ENCODE data around the gene DQX1. TPM values are rescaled to one million over a fixed set of nuclear protein-coding genes. Genes with fewer than 3 reads are reported as not detected.
A peak's percentile ranks its signal among the peaks of the same experiment; 100 is the strongest.

The DQX1 gene, protein sequence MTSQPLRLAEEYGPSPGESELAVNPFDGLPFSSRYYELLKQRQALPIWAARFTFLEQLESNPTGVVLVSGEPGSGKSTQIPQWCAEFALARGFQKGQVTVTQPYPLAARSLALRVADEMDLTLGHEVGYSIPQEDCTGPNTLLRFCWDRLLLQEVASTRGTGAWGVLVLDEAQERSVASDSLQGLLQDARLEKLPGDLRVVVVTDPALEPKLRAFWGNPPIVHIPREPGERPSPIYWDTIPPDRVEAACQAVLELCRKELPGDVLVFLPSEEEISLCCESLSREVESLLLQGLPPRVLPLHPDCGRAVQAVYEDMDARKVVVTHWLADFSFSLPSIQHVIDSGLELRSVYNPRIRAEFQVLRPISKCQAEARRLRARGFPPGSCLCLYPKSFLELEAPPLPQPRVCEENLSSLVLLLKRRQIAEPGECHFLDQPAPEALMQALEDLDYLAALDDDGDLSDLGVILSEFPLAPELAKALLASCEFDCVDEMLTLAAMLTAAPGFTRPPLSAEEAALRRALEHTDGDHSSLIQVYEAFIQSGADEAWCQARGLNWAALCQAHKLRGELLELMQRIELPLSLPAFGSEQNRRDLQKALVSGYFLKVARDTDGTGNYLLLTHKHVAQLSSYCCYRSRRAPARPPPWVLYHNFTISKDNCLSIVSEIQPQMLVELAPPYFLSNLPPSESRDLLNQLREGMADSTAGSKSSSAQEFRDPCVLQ
- total RNA-seq (2012; rRNA removed) (not detected in 2 replicates), polyA plus RNA-seq (2012; rRNA removed) (0.07 and 0.14 TPM in 2 replicates), Bru-seq, nascent RNA (percentile 17 among the genes with signal in this experiment), BruChase-seq, experiment 1, labeled RNA remaining after a 6-hour chase (percentile 17 among the genes with signal in this experiment), BruChase-seq, experiment 2, labeled RNA remaining after a 2-hour chase (percentile 18 among the genes with signal in this experiment)
- polyA plus RNA-seq (2012; cell fraction: cytosol; rRNA removed) = 0.08 and 0.09 TPM in 2 replicates
- polyA plus RNA-seq (2012; cell fraction: nucleus; rRNA removed; ENCODE audit: low replicate concordance) = 0.72 TPM in 2 replicates
- long read RNA-seq = 0 reads

DNA sequence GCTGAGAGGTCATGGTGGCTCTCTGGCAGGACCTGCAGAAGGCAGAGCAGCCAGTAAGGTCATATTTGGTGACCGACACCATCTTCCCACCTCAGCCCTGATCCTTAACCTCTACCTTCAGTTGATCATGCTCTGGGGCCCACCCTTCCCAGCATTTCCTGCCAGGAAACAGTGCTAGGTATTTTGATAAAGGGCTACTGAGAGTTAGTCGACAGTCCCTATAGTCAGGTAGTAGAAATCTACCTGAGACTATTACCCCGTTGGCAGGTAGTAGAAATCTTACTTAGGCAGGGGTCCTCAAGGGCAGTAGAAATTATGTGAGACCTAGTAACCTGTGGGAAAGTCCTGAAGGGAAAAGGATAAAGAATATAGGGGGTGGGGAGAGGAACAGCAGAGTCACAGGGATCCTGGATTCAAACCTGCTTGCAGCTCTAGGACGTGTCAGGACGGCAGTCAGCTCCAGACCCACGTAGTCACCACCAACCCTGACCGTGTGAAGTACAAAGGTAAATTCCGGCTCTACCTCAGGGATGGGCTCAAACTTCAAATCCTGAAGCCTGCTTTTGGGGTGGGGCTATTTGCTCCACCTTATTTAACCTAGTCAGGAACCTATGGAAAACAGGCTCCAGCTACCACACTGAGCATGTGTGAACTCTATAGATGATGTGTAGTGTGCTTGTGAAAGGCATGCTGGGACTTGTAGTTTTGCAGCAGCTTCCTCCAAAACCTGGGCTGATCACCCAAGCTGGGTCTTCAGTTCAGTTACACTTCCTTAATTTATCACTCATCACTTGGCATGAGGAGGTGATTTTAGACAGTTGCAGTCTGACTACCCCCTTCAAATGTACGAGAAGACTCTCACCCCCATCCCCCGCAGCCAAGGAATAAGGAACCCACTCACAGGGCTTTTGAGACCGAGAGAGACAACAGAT, at the start of gene DQX1:
Gene DQX1, minus strand, starts transcription at position 515 of the 932 bp plus-strand sequence. Its CDS starts 502 bp downstream, at position 13.
- dilution Hi-C loops (cut with HindIII; ENCODE audit: low sequenced_read_pairs, unreplicated experiment) = no loop called here
- Histone ChIP-seq H3K27ac (ENCODE audit: insufficient read depth, low read length) (no peak within 1 kb of the TSS), H2AFZ (replicated peaks; ENCODE audit: low read length, poor library complexity) (no peak within 1 kb of the TSS), H3K27me3 (ENCODE audit: control insufficient read depth, insufficient read depth, low read length) (peaks cover 15% of the 10 kb centered on the region), H2BK20ac (ENCODE audit: low read depth, low read length) (no peak within 1 kb of the TSS), H3K9me1 (ENCODE audit: insufficient read depth, low read length) (peaks cover 14% of the 10 kb centered on the region), H2BK5ac (ENCODE audit: low read depth, low read length, poor library complexity, severe bottlenecking) (no peak within 1 kb of the TSS), H2AK5ac (ENCODE audit: low read depth, low read length) (peak within 1 kb of the TSS; percentile 36; the same call in 1 of the 2 replicates), H3K4ac (ENCODE audit: low read depth, low read length) (no peak within 1 kb of the TSS), H3K79me1 (ENCODE audit: low read depth in 1 of 2, low read length in 2 of 2) (peaks cover 22 to 43% of the 10 kb centered on the region in 2 experiments), H3K18ac (ENCODE audit: low read depth, low read length) (no peak within 1 kb of the TSS), H2BK15ac (ENCODE audit: low read depth, low read length) (no peak within 1 kb of the TSS), H3K4me3 (ENCODE audit: insufficient read depth, low read depth, low read length) (no peak within 1 kb of the TSS), H3K36me3 (ENCODE audit: control insufficient read depth, insufficient read depth, low read length) (peaks cover 27% of the 10 kb centered on the region), H3K23ac (ENCODE audit: low read depth, low read length) (no peak within 1 kb of the TSS), H4K91ac (ENCODE audit: insufficient read depth, low read depth, low read length) (no peak within 1 kb of the TSS), H2BK120ac (ENCODE audit: low read depth, low read length) (no peak within 1 kb of the TSS), H3K9me3 (ENCODE audit: control insufficient read depth, insufficient read depth, low read length) (no peaks in the 10 kb centered on the region), H2AK9ac (replicated peaks; ENCODE audit: low read depth, low read length, poor library complexity) (peak within 1 kb of the TSS; percentile 71), H3K4me2 (ENCODE audit: low read depth, low read length) (no peak within 1 kb of the TSS), H3K4me1 (ENCODE audit: control insufficient read depth, insufficient read depth, low read length) (peaks cover 9% of the 10 kb centered on the region), H3K9ac (ENCODE audit: low read depth, low read length) (no peak within 1 kb of the TSS), H4K5ac (ENCODE audit: low read depth, low read length) (no peak within 1 kb of the TSS), H3K14ac (replicated peaks; ENCODE audit: low read depth, low read length) (no peak within 1 kb of the TSS), H3K56ac (ENCODE audit: extremely low read depth, insufficient read depth, low read length) (no peak within 1 kb of the TSS), H4K8ac (ENCODE audit: low read depth in 2 of 2, low read length in 2 of 2) (no peak within 1 kb of the TSS), H4K20me1 (ENCODE audit: insufficient read depth, low read length) (peaks cover 13% of the 10 kb centered on the region)
- ChIA-PET POLR2A (ENCODE audit: unreplicated experiment) (interaction anchor here (0.6 kb wide), 1 partner anchor 523 kb away, joined by 3 read pairs; no protein-coding TSS in a partner anchor), CTCF (no interaction called here)
- 96% methylated on average over 3 of the region's 11 CpGs; no CpG with 5 or more reads in 1 of the 2 experiments for WGBS, 2 experiments (ENCODE audit: extremely low coverage in 2 of 2, insufficient read length in 1 of 2)
- DNase-seq (peak; percentile 41), ATAC-seq (ENCODE audit: low read depth) (no peak)
- BruUV-seq (replicated peaks) = no TSS peak
- intact Hi-C loops (cut with micrococcal nuclease) = no loop called here
- TF ChIP-seq MAZ (IDR thresholded peaks at IDR 0.05; ENCODE audit: borderline replicate concordance, low read depth, low read length) (no peak), RFX5 (IDR thresholded peaks at IDR 0.05; ENCODE audit: low read depth, low read length) (no peak), POLR2A (IDR thresholded peaks at IDR 0.05; ENCODE audit: low read depth, low read length) (no peak), CEBPB (IDR thresholded peaks at IDR 0.05; ENCODE audit: low read depth, low read length) (no peak), RCOR1 (IDR thresholded peaks at IDR 0.05; ENCODE audit: insufficient replicate concordance, low read length) (no peak), NFE2L2 (IDR thresholded peaks at IDR 0.05; ENCODE audit: low read depth, low read length) (no peak), MXI1 (IDR thresholded peaks at IDR 0.05; ENCODE audit: borderline replicate concordance, low read depth, low read length) (no peak), FOS (IDR thresholded peaks at IDR 0.05; ENCODE audit: low read depth, low read length) (no peak), MAFK (IDR thresholded peaks at IDR 0.05; ENCODE audit: low read depth, low read length) (no peak), BHLHE40 (IDR thresholded peaks at IDR 0.05; ENCODE audit: low read depth, low read length) (no peak)
- in situ Hi-C loops (cut with MboI; ENCODE audit: low sequenced_read_pairs) = no loop called here

Data from IMR-90 (cell line).